ENCODE data around the gene PLPP1. TPM values are rescaled to one million over a fixed set of nuclear protein-coding genes. Genes with fewer than 3 reads are reported as not detected.

PLPP1 gene
- total RNA-seq, 1 experiment from 2014 or later: 55.8 TPM

- DNase-seq (ENCODE audit: low spot score): no peak
Observed at GRCh38 chr5:55450050-55450765, 84.6 kb downstream of the PLPP1 start.

- DNase-seq (ENCODE audit: low spot score): no peak
Observed at GRCh38 chr5:55446640-55447351, 88.0 kb downstream of the PLPP1 start.

- no peak for DNase-seq (ENCODE audit: low spot score)
Observed at GRCh38 chr5:55445791-55446190, 89.0 kb downstream of the PLPP1 start.

- no peak for DNase-seq (ENCODE audit: low spot score)
Observed at GRCh38 chr5:55441954-55442353, 92.8 kb downstream of the PLPP1 start.

GRCh38 chr5:55441107-55441771 lies 93.5 kb downstream of the PLPP1 start:
- DNase-seq (ENCODE audit: low spot score): no peak

- DNase-seq (ENCODE audit: low spot score): no peak
Observed at GRCh38 chr5:55440188-55440646, 94.5 kb downstream of the PLPP1 start.

- DNase-seq (ENCODE audit: low spot score): no peak
Observed at GRCh38 chr5:55438998-55439397, 95.8 kb downstream of the PLPP1 start.

GRCh38 chr5:55437859-55438206 lies 96.9 kb downstream of the PLPP1 start:
- no peak for DNase-seq (ENCODE audit: low spot score)

- no peak for DNase-seq (ENCODE audit: low spot score)
Observed at GRCh38 chr5:55437452-55437851, 97.3 kb downstream of the PLPP1 start.

GRCh38 chr5:55432549-55432948 lies 102.2 kb downstream of the PLPP1 start:
- DNase-seq (ENCODE audit: low spot score): no peak

GRCh38 chr5:55429613-55430253 lies 105.0 kb downstream of the PLPP1 start:
- peak; percentile 57 for DNase-seq (ENCODE audit: low spot score)

GRCh38 chr5:55429221-55429612 lies 105.5 kb downstream of the PLPP1 start:
- DNase-seq (ENCODE audit: low spot score): no peak

- DNase-seq (ENCODE audit: low spot score): no peak
Observed at GRCh38 chr5:55427157-55427556, 107.6 kb downstream of the PLPP1 start.

GRCh38 chr5:55426455-55426854 lies 108.3 kb downstream of the PLPP1 start:
- no peak for DNase-seq (ENCODE audit: low spot score)

GRCh38 chr5:55421074-55421529 lies 113.7 kb downstream of the PLPP1 start:
- no peak for DNase-seq (ENCODE audit: low spot score)

GRCh38 chr5:55418994-55419968 lies 115.5 kb downstream of the PLPP1 start:
- no peak for DNase-seq (ENCODE audit: low spot score)

GRCh38 chr5:55416306-55416705 lies 118.5 kb downstream of the PLPP1 start:
- no peak for DNase-seq (ENCODE audit: low spot score)

GRCh38 chr5:55415071-55415470 lies 119.7 kb downstream of the PLPP1 start:
- DNase-seq (ENCODE audit: low spot score): no peak

GRCh38 chr5:55413644-55414043 lies 121.1 kb downstream of the PLPP1 start:
- DNase-seq (ENCODE audit: low spot score): no peak

- DNase-seq (ENCODE audit: low spot score): no peak
Observed at GRCh38 chr5:55411876-55412275, 122.9 kb downstream of the PLPP1 start.

- no peak for DNase-seq (ENCODE audit: low spot score)
Observed at GRCh38 chr5:55410845-55411244, 123.9 kb downstream of the PLPP1 start.

All from HT-29 (cell line).